Adipose tissue (tissue), 3 donors: ENCODE data around the gene KRT6C. TPM values are rescaled to one million over a fixed set of nuclear protein-coding genes. Genes with fewer than 3 reads are reported as not detected.

ENCODE experiments used
- H3K27ac ChIP-seq: one replicate; pipeline ENCODE4 v1.5.1; 2013; ENCODE audit warnings: low read depth, low read length
- WGBS, 3 donors: extraction: QIAGEN DNeasy Blood & Tissue Kit; methylation state at CpG; one replicate each; pipeline ENCODE4 v1.1.7; 2013; 5-methylcytosine and 5-hydroxymethylcytosine counted together
- polyA plus RNA-seq, 3 donors: library from polyadenylated mRNA; stranded (reverse); fragments of 200-250 nt; gene quantifications; one replicate each; pipeline ENCODE4 v1.2.3, GENCODE V29; 2013
- donor health status: healthy with polysubstance abuse.
- donor health status: Bipolar disorder and iron deficiency.
- donor health status: healthy.

KRT6C gene
- polyA plus RNA-seq, 3 donors = 0.56 TPM; not detected in 2

GRCh38 chr12:52439845-52440244, 33.8 kb downstream of the KRT6C start:
- 75 to 80% (median 77%) methylated on average over 2 of the region's 2 CpGs for WGBS, 3 donors
- H3K27ac ChIP-seq = no peak overlapping the region

DNA sequence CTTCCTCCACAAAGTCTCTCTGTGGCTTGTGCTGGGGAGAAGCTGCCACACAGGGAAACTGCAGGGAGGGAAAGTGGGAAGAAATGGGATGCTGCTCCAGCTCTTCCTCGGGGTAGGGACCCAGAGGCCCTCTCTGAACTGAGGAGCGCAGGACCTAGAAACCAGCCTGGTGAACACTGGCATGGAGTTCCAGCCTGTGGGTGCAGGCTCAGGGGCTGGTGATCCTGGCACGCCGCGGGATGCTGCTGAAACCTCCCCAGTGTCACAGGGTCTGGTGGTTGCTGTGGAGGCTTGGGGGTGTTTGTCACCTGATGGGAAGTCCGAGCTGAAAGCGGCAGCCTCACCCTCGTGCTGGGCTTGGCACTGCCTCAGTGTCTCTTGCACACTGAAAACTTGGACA, 34.2 kb downstream of the KRT6C start:
- 77 to 79% (median 78%) methylated on average over 8 of the region's 8 CpGs for WGBS, 3 donors

DNA sequence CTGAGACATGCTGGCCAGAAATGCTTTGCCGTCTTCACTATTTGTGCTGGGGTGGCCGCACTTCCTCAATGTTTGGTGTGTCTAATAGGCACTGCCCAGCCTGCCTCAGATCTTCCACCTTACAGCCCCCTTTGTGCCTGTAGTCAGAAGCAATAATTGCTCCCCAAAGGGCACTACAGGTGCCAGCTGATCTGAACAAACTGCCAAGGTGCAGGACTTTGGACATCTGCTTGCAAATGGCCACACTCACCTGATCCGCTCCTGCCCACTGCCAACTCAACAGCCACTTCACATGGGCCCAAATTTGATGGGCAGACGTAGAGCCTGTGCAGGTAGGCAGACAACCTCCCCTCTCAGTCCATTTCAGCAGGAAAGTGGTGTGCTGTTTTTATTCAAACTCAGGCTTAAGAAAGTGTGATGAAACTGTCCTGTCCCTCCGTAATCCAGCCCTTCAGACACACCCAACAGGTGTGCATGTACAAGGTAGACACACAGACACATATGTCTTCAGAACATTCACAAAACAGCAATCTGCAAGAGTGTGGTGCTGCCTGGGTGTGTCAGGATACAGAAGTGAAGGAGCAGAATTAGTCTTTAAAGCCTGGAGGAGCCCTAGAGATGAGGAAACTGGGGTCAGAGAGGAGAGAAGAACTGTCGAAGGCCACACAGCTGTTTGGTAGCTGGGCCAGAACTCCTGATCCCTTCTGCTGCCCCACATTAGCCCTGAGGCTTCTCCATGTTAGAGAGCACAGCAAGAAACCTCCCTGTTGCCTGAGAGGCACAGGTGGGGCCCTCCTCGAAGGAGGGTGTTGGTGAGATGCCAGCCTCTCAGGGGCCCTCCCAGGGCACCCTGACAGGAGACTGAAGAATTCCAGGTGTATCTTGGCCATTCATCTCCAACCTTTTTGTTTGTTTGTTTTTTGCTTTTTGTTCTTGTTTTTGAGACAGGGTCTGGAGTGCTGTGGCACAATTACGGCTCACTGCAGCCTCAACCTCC, 35.0 kb downstream of the KRT6C start:
- WGBS, 3 donors = 83 to 89% (median 85%) methylated on average over 8 of the region's 8 CpGs

More for the DNA sequence above, 34.2 kb downstream of the KRT6C start:
- H3K27ac ChIP-seq = no peak overlapping the region

DNA sequence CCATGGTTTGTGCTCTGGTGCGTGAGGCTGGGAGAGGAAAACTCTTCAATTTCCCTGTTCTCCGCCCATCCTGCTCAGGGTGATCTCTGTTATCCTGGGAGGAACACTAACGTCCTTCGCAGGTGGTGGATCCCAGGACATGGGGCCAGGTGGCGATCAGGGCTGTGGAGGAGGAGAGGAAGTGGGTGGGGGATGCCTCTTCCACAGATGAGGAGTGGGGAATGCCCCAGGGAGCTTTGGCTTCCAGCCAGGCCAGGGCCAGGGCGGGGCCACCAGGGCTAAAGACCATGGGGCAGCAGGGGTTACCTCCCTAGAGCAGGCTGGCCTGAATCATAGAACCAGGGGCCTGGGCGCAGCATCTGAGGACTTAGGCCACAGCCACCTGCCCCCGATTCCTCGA, 36.1 kb downstream of the KRT6C start:
- WGBS, 3 donors = 65 to 70% (median 69%) methylated on average over 9 of the region's 9 CpGs
- no peak overlapping the region for H3K27ac ChIP-seq

More for the DNA sequence above, 35.0 kb downstream of the KRT6C start:
- no peak overlapping the region for H3K27ac ChIP-seq

GRCh38 chr12:52436828-52437474, 36.7 kb downstream of the KRT6C start:
- 61 to 78% (median 76%) methylated on average over 9 of the region's 9 CpGs for WGBS, 3 donors
- no peak overlapping the region for H3K27ac ChIP-seq

DNA sequence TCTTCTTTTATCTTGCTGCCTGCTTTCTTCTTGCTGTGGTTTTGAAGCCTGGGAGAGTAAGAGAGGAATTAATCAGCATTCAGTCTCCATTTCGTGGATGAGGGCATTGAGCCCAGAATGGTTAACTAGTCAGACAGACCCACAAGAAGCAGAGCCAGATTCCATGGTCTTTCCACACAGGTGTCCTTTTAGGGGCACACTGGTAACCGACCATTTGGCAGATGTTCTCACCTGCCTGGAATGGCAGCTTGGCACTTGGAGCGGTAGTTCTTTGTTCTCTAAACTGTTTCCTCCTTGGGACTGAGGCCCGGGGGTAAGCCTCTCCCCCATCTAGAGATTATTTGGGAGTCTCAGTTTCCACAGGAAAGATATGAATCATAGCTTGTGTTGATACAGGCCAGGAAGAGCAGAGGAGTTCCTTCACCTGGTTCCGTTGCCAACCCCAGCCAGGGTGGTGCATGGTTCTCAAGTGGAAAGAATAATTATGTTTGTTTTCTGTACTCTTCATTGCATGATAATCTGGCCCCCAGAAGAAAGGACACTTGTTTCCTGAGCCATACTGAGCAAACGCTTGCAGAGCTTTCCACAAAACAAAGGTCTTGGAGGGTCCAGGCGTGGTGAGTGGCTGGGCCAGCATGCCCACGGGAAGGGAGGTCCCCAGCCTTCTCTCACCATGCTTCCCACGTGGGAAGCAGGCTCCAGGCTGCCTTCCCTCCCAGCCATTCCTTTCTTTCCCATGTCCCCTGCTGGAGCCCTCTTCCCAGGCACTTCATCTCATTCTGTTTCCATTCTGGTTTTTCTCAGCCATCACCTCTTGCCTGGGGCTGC, 37.4 kb downstream of the KRT6C start:
- WGBS, 3 donors = 46 to 61% (median 55%) methylated on average over 9 of the region's 9 CpGs
- no peak overlapping the region for H3K27ac ChIP-seq

DNA sequence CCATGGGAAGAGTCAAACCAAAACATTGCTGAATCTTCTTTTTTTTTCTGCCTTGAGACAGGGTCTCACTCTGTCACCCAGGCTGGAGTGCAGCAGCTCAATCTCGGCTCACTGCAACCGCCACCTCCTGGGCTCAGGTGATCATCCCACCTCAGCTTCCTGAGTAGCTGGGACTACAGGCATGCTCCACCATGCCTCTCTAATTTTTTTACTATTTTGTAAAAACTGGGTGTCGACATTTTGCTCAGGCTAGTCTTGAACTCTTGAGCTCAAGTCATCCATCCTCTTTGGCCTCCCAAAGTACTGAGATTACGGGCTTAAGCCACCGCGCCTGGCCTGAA, 38.0 kb downstream of the KRT6C start:
- WGBS, 3 donors = 77 to 83% (median 82%) methylated on average over 6 of the region's 6 CpGs
- H3K27ac ChIP-seq = no peak overlapping the region

- 89 to 93% (median 90%) methylated on average over 6 of the region's 6 CpGs for WGBS, 3 donors
- no peak overlapping the region for H3K27ac ChIP-seq
Measured at GRCh38 chr12:52434760-52435530, 38.7 kb downstream of the KRT6C start.

DNA sequence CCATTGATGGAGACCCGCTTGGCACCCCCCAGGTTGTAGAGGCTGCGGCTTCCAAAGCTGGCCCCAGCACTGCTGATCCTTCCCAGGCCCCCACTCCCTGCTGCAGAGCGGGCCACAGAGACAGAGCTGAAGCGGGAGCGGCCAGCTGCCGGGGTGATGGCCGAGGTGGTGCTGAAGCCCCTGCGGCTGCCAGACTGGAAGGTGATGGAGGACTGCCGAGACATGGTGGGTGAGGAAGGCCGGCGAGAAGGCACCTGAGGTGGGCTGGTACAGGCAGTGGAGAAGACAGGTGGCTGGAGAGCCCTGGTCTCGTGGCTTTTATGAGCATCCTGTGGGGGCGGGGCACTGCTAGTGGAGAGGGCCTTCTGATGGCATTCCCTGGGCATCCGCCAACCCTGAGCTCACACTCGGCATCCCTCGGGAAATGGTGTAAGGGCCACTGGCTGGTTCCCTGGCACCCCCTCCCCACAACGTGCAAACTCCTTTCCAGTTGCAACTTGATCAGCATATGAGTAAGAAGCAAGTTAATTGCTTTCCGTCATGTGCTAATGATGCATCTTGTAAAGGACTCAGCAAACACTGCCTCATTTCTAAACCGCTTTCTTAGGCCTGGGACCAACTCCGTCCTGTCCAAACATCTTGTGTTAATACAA, 39.4 kb downstream of the KRT6C start, which contains the start of gene KRT75:
Gene KRT75 (minus strand): TSS at position 291 of the 653 bp plus-strand sequence. CDS start 67 bp downstream, at position 224.
- WGBS, 3 donors = 80 to 88% (median 86%) methylated on average over 19 to 20 of the region's 20 CpGs
- H3K27ac ChIP-seq = no peak within 1 kb of the TSS

GRCh38 chr12:52433501-52434080, 40.0 kb downstream of the KRT6C start:
- no peak overlapping the region for H3K27ac ChIP-seq
- WGBS, 3 donors = 90 to 93% (median 93%) methylated on average over 12 of the region's 12 CpGs

DNA sequence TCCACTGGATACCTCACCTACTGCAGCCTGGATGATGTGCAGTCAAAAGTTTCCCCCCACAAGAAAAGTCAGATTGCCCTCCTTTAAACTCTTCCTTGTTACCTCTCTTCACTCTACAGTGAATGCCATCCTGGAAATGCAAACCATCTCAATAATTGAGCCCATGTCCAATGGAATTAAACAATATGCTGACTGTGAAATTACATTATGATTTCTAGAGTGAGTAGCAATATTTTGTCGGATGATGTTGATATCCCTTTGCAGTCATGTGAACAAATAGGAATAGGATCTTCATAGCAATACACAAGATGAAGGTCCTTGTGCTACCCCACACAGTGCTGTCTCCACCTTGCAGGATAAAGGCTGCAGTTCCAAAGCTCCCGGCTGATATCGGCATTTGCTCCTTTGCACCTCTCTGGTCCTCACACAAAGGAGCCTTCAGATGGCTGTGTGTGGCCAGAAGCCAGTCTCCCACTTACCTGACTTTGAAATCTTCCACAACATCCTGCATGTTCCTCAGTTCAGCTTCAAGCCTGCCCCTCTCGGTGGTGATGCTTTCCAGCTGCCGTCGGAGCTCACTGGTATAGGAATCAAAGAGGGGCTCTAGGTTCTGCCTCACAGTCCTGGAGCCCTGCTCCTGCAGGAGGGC, 40.9 kb downstream of the KRT6C start:
- H3K27ac ChIP-seq = no peak overlapping the region
- WGBS, 3 donors = 81 to 86% (median 83%) methylated on average over 6 of the region's 6 CpGs

DNA sequence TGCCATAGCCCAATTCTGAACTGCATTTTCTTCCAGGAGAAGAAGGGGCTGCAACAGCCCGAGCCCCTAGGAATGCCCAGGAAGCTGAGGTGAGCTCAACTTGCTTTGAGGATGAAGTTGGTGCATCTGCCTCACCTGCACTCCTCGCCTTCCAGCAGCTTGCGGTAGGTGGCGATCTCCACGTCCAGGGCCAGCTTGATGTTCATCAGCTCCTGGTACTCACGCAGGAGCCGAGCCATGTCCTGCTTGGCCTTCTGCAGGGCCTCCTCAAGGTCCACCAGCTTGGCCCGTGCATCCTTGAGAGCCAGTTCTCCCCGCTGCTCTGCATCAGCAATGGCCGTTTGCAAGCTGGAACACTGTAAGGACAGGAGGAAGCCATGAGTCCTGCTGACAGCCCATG, 45.5 kb downstream of the KRT6C start:
- WGBS, 3 donors = 83 to 89% (median 85%) methylated on average over 10 of the region's 10 CpGs
- H3K27ac ChIP-seq = no peak overlapping the region

GRCh38 chr12:52427083-52427482, 46.5 kb downstream of the KRT6C start:
- WGBS, 3 donors = 83 to 97% (median 87%) methylated on average over 1 of the region's 1 CpG
- H3K27ac ChIP-seq = no peak overlapping the region

GRCh38 chr12:52426034-52426433, 47.6 kb downstream of the KRT6C start:
- WGBS, 3 donors = 88 to 95% (median 94%) methylated on average over 2 of the region's 2 CpGs
- H3K27ac ChIP-seq = no peak overlapping the region

GRCh38 chr12:52425466-52425865, 48.1 kb downstream of the KRT6C start:
- H3K27ac ChIP-seq = no peak overlapping the region
- WGBS, 3 donors = 85 to 90% (median 85%) methylated on average over 5 of the region's 5 CpGs

DNA sequence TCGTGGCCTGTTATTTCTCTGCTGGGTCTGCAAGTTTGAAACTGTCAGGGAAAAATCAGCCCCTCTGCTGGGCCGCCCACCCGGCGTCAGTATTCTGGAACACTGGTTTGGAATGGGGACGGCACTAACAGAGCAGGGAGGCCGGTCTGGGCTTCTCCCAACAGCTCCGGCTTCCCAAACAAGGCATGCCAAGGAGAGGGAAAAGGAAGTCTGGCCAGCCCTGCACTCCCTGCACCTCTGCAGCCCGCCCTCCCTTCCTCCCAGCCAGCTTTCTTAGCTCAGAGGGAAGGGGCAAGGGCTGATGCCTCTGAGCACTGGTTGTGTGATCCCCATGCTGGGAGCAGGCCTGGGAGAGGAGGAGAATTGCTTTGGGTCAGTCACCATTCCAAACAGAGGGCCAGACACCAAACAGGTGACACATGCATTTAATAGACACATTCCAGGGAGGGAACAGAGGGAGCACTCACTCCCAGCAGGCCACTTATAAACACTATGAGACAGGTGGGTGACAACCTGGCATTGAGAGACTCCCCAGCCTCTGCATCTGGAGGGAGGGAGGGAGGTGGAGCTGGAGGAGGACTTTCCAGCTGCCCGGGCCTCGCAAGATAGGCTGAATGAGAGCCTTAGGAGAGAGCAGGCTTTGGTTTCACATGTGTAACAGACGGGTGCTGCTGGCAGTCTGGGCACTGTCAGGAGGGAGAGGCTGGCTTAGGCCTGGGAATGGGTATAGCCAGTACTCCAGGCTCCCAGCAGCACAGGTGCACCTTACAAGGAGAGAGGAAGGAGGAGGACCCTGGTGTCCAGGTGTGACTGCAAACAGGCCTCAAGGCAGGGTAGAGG, 49.7 kb downstream of the KRT6C start:
- WGBS, 3 donors = 42 to 64% (median 53%) methylated on average over 11 of the region's 11 CpGs
- H3K27ac ChIP-seq = no peak overlapping the region
